ENCODE data around the gene ADCY4. TPM values are rescaled to one million over a fixed set of nuclear protein-coding genes. Genes with fewer than 3 reads are reported as not detected.
A peak's percentile ranks its signal among the peaks of the same experiment; 100 is the strongest.

ADCY4 gene
- total RNA-seq, 2 experiments from 2014 or later: 1.6 to 2.4 TPM

DNA sequence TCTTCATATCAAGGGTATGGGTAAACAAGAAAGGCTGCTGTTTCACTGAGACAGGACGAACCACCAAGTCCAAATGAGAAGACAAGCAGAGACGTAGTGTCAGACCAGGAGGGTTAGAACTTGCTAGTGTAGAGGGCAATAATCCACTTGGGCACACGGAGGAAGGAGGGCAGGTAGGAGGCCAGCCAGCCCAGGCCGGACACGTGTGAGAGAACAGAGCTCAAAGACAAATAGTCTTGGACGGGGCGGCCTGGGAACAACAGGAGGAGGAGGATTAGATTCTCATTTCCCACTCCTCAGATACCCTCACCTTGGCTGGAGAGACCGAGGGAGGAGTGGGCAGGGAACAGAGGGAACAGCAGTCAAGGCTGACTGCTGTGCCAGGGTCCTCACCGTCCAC is 44.1 kb downstream of the ADCY4 start:
- CTCF ChIA-PET: interaction anchor here (1.0 to 5.2 kb wide), 10 partner anchors 8 to 182 kb away, joined by 3 to 57 read pairs (median 12); partner anchors contain the start of genes CIDEB, DHRS1, NOP9 and RABGGTA
- POLR2A ChIA-PET: interaction anchor here (1.1 to 1.5 kb wide), 5 partner anchors 10 to 139 kb away, joined by 3 to 7 read pairs (median 4); partner anchors contain the start of genes CBLN3, CHMP4A, KHNYN and MDP1
- Mint-ChIP-seq H3K4me1 (ENCODE audit: low read depth) (peaks cover 26% of the 10 kb centered on the region), H3K36me3 (peaks cover 25% of the 10 kb centered on the region), H3K27me3 (peaks cover 2% of the 10 kb centered on the region), H3K27ac (no peak overlapping the region), H3K4me3 (no peak overlapping the region), H3K9me3 (no peaks in the 10 kb centered on the region)
- intact Hi-C loops (cut with micrococcal nuclease): no loop called here
- DNase-seq: no peak

DNA sequence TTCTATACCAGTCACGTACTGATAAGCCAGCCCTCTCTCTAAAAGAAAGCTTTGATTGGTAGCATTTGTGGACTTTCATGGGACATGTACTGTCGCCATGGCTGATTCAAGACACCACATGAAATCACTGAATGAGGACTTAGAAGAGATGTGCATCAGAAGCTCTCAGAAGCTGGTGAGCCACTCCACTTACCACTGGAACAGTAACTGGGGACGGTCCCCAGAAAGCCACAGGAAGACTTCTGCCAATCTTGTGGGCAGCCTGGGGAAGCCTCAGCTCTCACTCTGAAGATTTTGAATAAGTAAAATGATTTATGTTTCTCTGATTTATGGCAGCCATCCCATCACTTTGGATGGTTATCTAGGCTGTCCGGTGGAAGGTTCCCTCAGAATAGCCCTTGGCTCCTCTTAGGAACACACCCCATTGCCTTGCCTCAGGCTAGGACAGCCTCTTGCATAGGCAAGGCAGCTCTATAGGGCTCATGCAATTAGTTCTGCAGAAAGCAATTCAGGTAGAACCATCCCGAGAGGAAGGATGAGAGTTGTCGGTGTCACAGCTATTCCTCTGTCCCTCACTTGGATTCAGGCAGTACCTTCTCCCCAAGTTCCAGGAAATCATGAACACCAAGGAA is 45.1 kb downstream of the ADCY4 start:
- intact Hi-C loops (cut with micrococcal nuclease): loop anchor here (1.0 to 2.0 kb wide), 4 partner anchors 8 to 47 kb away; partner anchors contain the start of gene TINF2
- Mint-ChIP-seq H3K27me3 (peaks cover 2% of the 10 kb centered on the region), H3K36me3 (peaks cover 22% of the 10 kb centered on the region), H3K27ac (peak overlapping the region; percentile 8), H3K9me3 (no peaks in the 10 kb centered on the region), H3K4me3 (no peak overlapping the region), H3K4me1 (ENCODE audit: low read depth) (peaks cover 25% of the 10 kb centered on the region)
- POLR2A ChIA-PET: interaction anchor here (0.8 to 2.1 kb wide), 11 partner anchors 9 to 143 kb away, joined by 3 to 15 read pairs (median 3); partner anchors contain the start of genes CBLN3, CHMP4A, KHNYN and MDP1
- DNase-seq: peak; percentile 90
- CTCF ChIA-PET: interaction anchor here (1.0 to 5.2 kb wide), 12 partner anchors 9 to 181 kb away, joined by 3 to 57 read pairs (median 10); partner anchors contain the start of genes CIDEB, DHRS1, NOP9 and RABGGTA

DNA sequence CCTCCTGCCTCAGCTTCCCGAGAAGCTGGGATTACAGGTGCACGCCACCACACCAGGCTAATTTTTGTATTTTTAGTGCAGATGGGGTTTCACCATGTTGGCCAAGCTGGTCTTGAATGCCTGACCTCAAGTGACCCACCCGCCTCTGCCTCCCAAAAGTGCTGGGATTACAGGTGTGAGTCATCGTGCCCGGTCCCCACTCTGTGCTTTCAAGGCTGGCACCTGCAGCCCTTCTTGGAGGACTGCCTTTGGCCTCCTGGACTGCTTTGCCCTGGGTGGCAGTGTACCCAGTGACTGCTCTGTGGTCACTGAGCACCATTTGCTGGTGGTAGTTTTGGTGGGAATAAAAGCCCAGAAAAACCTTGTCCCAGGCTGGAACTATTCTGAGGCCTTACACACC is 47.9 kb downstream of the ADCY4 start:
- no peaks in the 10 kb centered on the region for H3K9me3 Mint-ChIP-seq
- H3K36me3 Mint-ChIP-seq: peaks cover 19% of the 10 kb centered on the region
- no peak overlapping the region for H3K27ac Mint-ChIP-seq
- CTCF ChIA-PET: interaction anchor here (1.0 kb wide), 1 partner anchor 44 kb away, joined by 3 read pairs; no protein-coding TSS in a partner anchor
- H3K27me3 Mint-ChIP-seq: peaks cover 2% of the 10 kb centered on the region
- intact Hi-C loops (cut with micrococcal nuclease): no loop called here
- peaks cover 25% of the 10 kb centered on the region for H3K4me1 Mint-ChIP-seq (ENCODE audit: low read depth)
- POLR2A ChIA-PET: no interaction called here
- DNase-seq: no peak
- no peak overlapping the region for H3K4me3 Mint-ChIP-seq

DNA sequence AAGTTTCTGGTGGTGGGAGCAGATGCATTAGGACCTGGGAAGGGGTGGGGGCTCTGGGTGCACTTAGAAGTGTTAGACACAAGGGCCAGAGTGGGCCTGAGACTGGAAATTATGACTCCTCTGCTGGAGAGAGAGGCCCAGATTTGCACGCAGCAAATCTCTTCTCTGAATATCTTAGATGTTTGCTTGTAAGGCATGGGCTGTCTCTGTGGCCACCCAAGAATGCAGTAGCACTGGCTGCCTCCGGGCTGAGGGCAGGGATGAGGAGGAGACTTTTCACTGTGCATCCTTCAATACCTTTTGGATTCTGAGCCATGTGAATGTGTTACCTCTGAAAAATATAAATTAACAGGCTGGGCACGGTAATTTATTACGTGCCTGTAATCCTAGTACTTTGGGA is 49.5 kb downstream of the ADCY4 start:
- H3K27me3 Mint-ChIP-seq: no peaks in the 10 kb centered on the region
- H3K27ac Mint-ChIP-seq: no peak overlapping the region
- no peaks in the 10 kb centered on the region for H3K9me3 Mint-ChIP-seq
- peaks cover 5% of the 10 kb centered on the region for H3K36me3 Mint-ChIP-seq
- ChIA-PET POLR2A (no interaction called here), CTCF (interaction anchor here (6.7 kb wide), 1 partner anchor 13 kb away, joined by 66 read pairs; the partner anchor contains the start of genes DHRS1 and NOP9)
- peaks cover 20% of the 10 kb centered on the region for H3K4me1 Mint-ChIP-seq (ENCODE audit: low read depth)
- no peak overlapping the region for H3K4me3 Mint-ChIP-seq
- DNase-seq: no peak
- intact Hi-C loops (cut with micrococcal nuclease): no loop called here

DNA sequence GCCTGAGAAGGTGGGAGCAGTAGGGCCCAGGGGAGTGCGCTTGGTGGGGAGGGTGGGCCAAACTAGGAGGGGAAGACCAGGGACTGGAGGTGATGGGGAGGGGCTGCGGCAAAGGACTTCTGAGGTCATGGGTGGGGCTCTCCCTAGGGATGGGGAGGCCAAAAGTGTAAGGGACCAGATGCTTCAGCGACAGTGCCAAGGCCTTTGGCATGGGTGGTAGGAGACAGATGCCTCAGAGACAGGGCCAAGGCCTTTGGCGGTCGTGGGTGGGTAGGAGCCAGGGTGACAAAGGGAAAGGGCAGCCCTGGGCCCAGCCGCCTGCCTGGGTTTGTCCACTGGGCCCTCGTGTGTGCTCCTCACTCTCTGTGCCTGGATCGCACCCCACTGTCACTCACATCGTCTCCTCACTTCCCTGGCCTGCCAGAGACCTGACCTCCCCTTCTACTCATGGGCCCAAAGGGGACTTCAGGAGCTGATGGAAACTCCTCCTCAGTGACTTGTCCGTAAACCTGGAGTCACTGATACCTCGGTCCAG is 50.3 kb downstream of the ADCY4 start:
- intact Hi-C loops (cut with micrococcal nuclease): no loop called here
- H3K9me3 Mint-ChIP-seq: no peaks in the 10 kb centered on the region
- H3K27me3 Mint-ChIP-seq: no peaks in the 10 kb centered on the region
- no peak overlapping the region for H3K4me3 Mint-ChIP-seq
- CTCF ChIA-PET: interaction anchor here (6.7 kb wide), 1 partner anchor 14 kb away, joined by 66 read pairs; the partner anchor contains the start of genes DHRS1 and NOP9
- peaks cover 20% of the 10 kb centered on the region for H3K4me1 Mint-ChIP-seq (ENCODE audit: low read depth)
- peaks cover 3% of the 10 kb centered on the region for H3K36me3 Mint-ChIP-seq
- POLR2A ChIA-PET: no interaction called here
- DNase-seq: no peak
- no peak overlapping the region for H3K27ac Mint-ChIP-seq

GRCh38 chr14:24283796-24284460 is 50.9 kb downstream of the ADCY4 start:
- POLR2A ChIA-PET: interaction anchor here (1.7 kb wide), 1 partner anchor 37 kb away, joined by 4 read pairs; no protein-coding TSS in a partner anchor

DNA sequence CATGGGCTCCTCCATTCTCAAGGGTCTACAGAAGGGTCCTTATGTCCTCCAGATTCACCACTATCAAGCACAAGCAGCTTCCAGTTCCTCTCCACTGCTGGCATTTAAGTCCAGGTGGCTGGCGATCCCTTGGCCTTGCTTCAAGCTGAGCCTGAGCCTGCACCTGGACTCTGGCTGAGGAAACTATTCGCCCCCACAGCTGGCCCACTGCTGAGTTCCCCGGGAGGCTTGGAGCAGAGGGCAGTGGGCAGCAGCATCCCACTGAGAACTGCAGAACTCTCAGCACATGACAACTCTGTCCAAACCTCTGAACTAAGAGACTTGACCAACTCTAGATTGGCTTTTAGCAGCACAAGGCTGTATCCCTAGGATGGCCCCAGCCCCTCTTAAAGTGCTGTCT is 52.1 kb downstream of the ADCY4 start:
- intact Hi-C loops (cut with micrococcal nuclease): no loop called here
- Mint-ChIP-seq H3K27ac (no peak overlapping the region), H3K27me3 (no peaks in the 10 kb centered on the region)

More at GRCh38 chr14:24283796-24284460, 50.9 kb downstream of the ADCY4 start:
- peaks cover 3% of the 10 kb centered on the region for H3K36me3 Mint-ChIP-seq
- H3K9me3 Mint-ChIP-seq: no peaks in the 10 kb centered on the region
- H3K27me3 Mint-ChIP-seq: no peaks in the 10 kb centered on the region
- H3K4me1 Mint-ChIP-seq (ENCODE audit: low read depth): peaks cover 20% of the 10 kb centered on the region
- intact Hi-C loops (cut with micrococcal nuclease): no loop called here
- H3K27ac Mint-ChIP-seq: no peak overlapping the region
- CTCF ChIA-PET: interaction anchor here (1.0 to 6.7 kb wide), 3 partner anchors 15 to 40 kb away, joined by 4 to 66 read pairs (median 4); partner anchors contain the start of genes CIDEB, DHRS1 and NOP9
- no peak for DNase-seq
- H3K4me3 Mint-ChIP-seq: no peak overlapping the region

GRCh38 chr14:24281636-24282035 is 53.2 kb downstream of the ADCY4 start:
- Mint-ChIP-seq H3K4me1 (ENCODE audit: low read depth) (peaks cover 38% of the 10 kb centered on the region), H3K36me3 (peaks cover 3% of the 10 kb centered on the region), H3K27ac (no peak overlapping the region), H3K27me3 (no peaks in the 10 kb centered on the region), H3K9me3 (no peaks in the 10 kb centered on the region), H3K4me3 (no peak overlapping the region)
- POLR2A ChIA-PET: interaction anchor here (1.1 kb wide), 1 partner anchor 9 kb away, joined by 5 read pairs; no protein-coding TSS in a partner anchor
- CTCF ChIA-PET: interaction anchor here (1.6 to 6.7 kb wide), 4 partner anchors 9 to 38 kb away, joined by 3 to 66 read pairs (median 24); partner anchors contain the start of genes CIDEB, DHRS1 and NOP9
- intact Hi-C loops (cut with micrococcal nuclease): no loop called here
- no peak for DNase-seq

More for the DNA sequence above, 52.1 kb downstream of the ADCY4 start:
- Mint-ChIP-seq H3K4me1 (ENCODE audit: low read depth) (peaks cover 29% of the 10 kb centered on the region), H3K4me3 (no peak overlapping the region), H3K9me3 (no peaks in the 10 kb centered on the region), H3K36me3 (peaks cover 3% of the 10 kb centered on the region)
- ChIA-PET POLR2A (interaction anchor here (0.6 to 1.7 kb wide), 2 partner anchors 16 to 36 kb away, joined by 3 to 4 read pairs; no protein-coding TSS in a partner anchor), CTCF (interaction anchor here (1.0 to 6.7 kb wide), 4 partner anchors 16 to 40 kb away, joined by 3 to 66 read pairs (median 4); partner anchors contain the start of genes CIDEB, DHRS1 and NOP9)
- DNase-seq: no peak

GRCh38 chr14:24280797-24281460 is 53.9 kb downstream of the ADCY4 start:
- no peak overlapping the region for H3K27ac Mint-ChIP-seq
- DNase-seq: no peak
- intact Hi-C loops (cut with micrococcal nuclease): no loop called here

DNA sequence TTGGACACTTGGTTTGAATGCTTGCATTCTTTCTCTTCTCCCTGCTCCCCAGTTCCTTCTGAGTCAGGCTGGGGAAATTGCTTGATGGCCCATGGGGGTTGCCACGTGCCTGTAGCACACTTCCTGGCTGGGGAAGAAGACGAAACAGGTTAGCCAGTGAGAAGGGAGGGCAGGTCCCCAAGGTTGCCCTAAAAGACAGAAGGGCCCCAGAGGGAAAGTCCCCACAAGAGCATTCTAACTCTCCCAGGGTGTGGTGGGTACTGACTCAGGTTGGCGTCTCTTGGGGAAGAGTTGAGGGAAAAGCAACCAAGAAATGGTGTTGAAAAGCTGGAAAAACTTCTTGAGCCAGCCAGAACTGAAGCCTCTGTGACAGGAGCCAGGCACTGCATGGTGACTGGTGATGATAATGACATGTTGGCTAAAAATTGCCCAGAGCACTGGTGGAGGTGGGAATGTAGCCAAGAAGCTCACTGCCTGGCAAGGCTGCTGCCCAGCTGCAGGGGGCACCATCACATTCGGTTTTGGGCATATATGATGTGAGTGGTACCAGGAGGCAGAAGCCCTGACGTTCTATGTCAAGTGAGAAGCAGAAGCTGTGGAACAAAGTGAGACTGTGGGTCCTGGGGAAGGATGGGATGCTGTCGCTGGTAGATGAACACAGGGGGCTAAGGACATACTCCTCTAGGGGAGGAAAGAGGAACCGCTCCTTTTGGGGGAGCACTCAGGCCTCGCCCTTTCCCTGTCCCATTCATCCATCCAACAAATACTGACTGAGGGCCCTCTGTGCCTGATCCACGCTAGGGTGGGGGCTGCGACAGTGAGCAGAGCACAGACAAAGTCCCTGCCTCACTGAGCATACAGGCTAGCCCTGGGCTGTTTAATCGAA is 55.3 kb downstream of the ADCY4 start:
- Mint-ChIP-seq H3K4me1 (ENCODE audit: low read depth) (peaks cover 46% of the 10 kb centered on the region), H3K9me3 (no peaks in the 10 kb centered on the region), H3K4me3 (no peak overlapping the region), H3K27ac (peak overlapping the region; percentile 70), H3K27me3 (no peaks in the 10 kb centered on the region), H3K36me3 (peaks cover 3% of the 10 kb centered on the region)
- CTCF ChIA-PET: interaction anchor here (0.7 to 6.7 kb wide), 13 partner anchors 8 to 152 kb away, joined by 3 to 66 read pairs (median 7); partner anchors contain the start of genes CIDEB, DHRS1, LTB4R2 and NOP9
- intact Hi-C loops (cut with micrococcal nuclease): loop anchor here (1.0 to 10.0 kb wide), 3 partner anchors 10 to 225 kb away; partner anchors contain the start of gene CARMIL3
- DNase-seq: peak; percentile 77
- POLR2A ChIA-PET: interaction anchor here (0.8 to 1.4 kb wide), 5 partner anchors 9 to 55 kb away, joined by 3 to 4 read pairs (median 3); partner anchors contain the start of genes ADCY4 and TINF2

More at GRCh38 chr14:24280797-24281460, 53.9 kb downstream of the ADCY4 start:
- Mint-ChIP-seq H3K4me1 (ENCODE audit: low read depth) (peaks cover 38% of the 10 kb centered on the region), H3K9me3 (no peaks in the 10 kb centered on the region), H3K36me3 (peaks cover 3% of the 10 kb centered on the region), H3K4me3 (no peak overlapping the region), H3K27me3 (no peaks in the 10 kb centered on the region)
- POLR2A ChIA-PET: interaction anchor here (1.1 to 1.4 kb wide), 3 partner anchors 9 to 39 kb away, joined by 4 to 5 read pairs (median 5); partner anchors contain the start of gene TINF2
- CTCF ChIA-PET: interaction anchor here (0.9 to 6.7 kb wide), 9 partner anchors 9 to 53 kb away, joined by 3 to 66 read pairs (median 10); partner anchors contain the start of genes CIDEB, DHRS1, NOP9 and RABGGTA

All from activated CD4-positive, alpha-beta memory T cell treated with anti-CD3 and anti-CD28 coated beads for 36 hours (primary cell).